Muscle layer of colon (tissue), 2 donors: ENCODE data around the gene CTNND2.

Experiments
- H3K27ac ChIP-seq: one replicate; pipeline ENCODE4 v1.7.0; 2013; ENCODE audit warnings: low read depth, mild to moderate bottlenecking, low read length, moderate library complexity
- H3K27me3 ChIP-seq, 2 donors: one replicate each; pipeline ENCODE4 v1.7.0; 2013; ENCODE audit warnings: low read length in 2 of 2, mild to moderate bottlenecking in 2 of 2; ENCODE audit not compliant: insufficient read depth in 2 of 2, control insufficient read depth in 1 of 2
- H3K36me3 ChIP-seq: one replicate; pipeline ENCODE4 v1.7.0; 2013; ENCODE audit warnings: mild to moderate bottlenecking, low read length; ENCODE audit not compliant: insufficient read depth
- H3K4me1 ChIP-seq: one replicate; pipeline ENCODE4 v1.7.0; 2013; ENCODE audit warnings: mild to moderate bottlenecking, low read length; ENCODE audit not compliant: insufficient read depth
- H3K4me3 ChIP-seq, 2 donors: one replicate each; pipeline ENCODE4 v1.7.0; 2013; ENCODE audit warnings: low read length in 2 of 2, low read depth in 1 of 2, mild to moderate bottlenecking in 1 of 2, moderate library complexity in 1 of 2
- H3K9ac ChIP-seq: one replicate; pipeline ENCODE4 v1.7.0; 2013; ENCODE audit warnings: low read length
- H3K9me3 ChIP-seq: one replicate; pipeline ENCODE4 v1.7.0; 2013; ENCODE audit warnings: mild to moderate bottlenecking, low read length
- donor health status: abdominal sarcoma.
- donor health status: Adenocarcinoma of cecum.

The CTNND2 gene

GRCh38 chr5:11182441-11183080 is 721.7 kb downstream of the CTNND2 start:
- Histone ChIP-seq H3K9ac (no peak overlapping the region), H3K4me1 (no peaks in the 10 kb centered on the region), H3K27ac (no peak overlapping the region), H3K27me3 (no peaks in the 10 kb centered on the region), H3K9me3 (no peaks in the 10 kb centered on the region), H3K4me3 (no peak overlapping the region), H3K36me3 (no peaks in the 10 kb centered on the region)

- no peaks in the 10 kb centered on the region for H3K27me3 ChIP-seq
- no peaks in the 10 kb centered on the region for H3K4me1 ChIP-seq
- H3K27ac ChIP-seq: no peak overlapping the region
- no peaks in the 10 kb centered on the region for H3K9me3 ChIP-seq
- H3K36me3 ChIP-seq: no peaks in the 10 kb centered on the region
- no peak overlapping the region for H3K4me3 ChIP-seq
- H3K9ac ChIP-seq: no peak overlapping the region
Observed at GRCh38 chr5:11181940-11182339, 722.3 kb downstream of the CTNND2 start.

- Histone ChIP-seq H3K9me3 (no peaks in the 10 kb centered on the region), H3K36me3 (no peaks in the 10 kb centered on the region), H3K9ac (no peak overlapping the region), H3K4me3 (no peak overlapping the region), H3K4me1 (no peaks in the 10 kb centered on the region), H3K27ac (no peak overlapping the region), H3K27me3 (no peaks in the 10 kb centered on the region)
Observed at GRCh38 chr5:11180890-11181289, 723.4 kb downstream of the CTNND2 start.

- no peaks in the 10 kb centered on the region for H3K4me1 ChIP-seq
Observed at GRCh38 chr5:11177999-11178711, 726.1 kb downstream of the CTNND2 start.

GRCh38 chr5:11174591-11174990 is 729.7 kb downstream of the CTNND2 start:
- H3K27me3 ChIP-seq: no peaks in the 10 kb centered on the region
- H3K4me1 ChIP-seq: no peaks in the 10 kb centered on the region

More at GRCh38 chr5:11177999-11178711, 726.1 kb downstream of the CTNND2 start:
- Histone ChIP-seq H3K4me3 (no peak overlapping the region), H3K27ac (no peak overlapping the region), H3K27me3 (no peaks in the 10 kb centered on the region), H3K9ac (no peak overlapping the region), H3K9me3 (no peaks in the 10 kb centered on the region), H3K36me3 (no peaks in the 10 kb centered on the region)

GRCh38 chr5:11172484-11172883 is 731.8 kb downstream of the CTNND2 start:
- H3K9ac ChIP-seq: no peak overlapping the region
- no peak overlapping the region for H3K4me3 ChIP-seq
- no peak overlapping the region for H3K27ac ChIP-seq
- no peaks in the 10 kb centered on the region for H3K9me3 ChIP-seq
- H3K27me3 ChIP-seq: no peaks in the 10 kb centered on the region
- H3K4me1 ChIP-seq: no peaks in the 10 kb centered on the region
- H3K36me3 ChIP-seq: no peaks in the 10 kb centered on the region

More at GRCh38 chr5:11174591-11174990, 729.7 kb downstream of the CTNND2 start:
- Histone ChIP-seq H3K36me3 (no peaks in the 10 kb centered on the region), H3K27ac (no peak overlapping the region), H3K4me3 (no peak overlapping the region), H3K9me3 (no peaks in the 10 kb centered on the region), H3K9ac (no peak overlapping the region)

GRCh38 chr5:11171236-11171635 is 733.0 kb downstream of the CTNND2 start:
- H3K36me3 ChIP-seq: no peaks in the 10 kb centered on the region
- H3K4me1 ChIP-seq: no peaks in the 10 kb centered on the region
- H3K4me3 ChIP-seq: no peak overlapping the region
- H3K9ac ChIP-seq: no peak overlapping the region
- no peaks in the 10 kb centered on the region for H3K27me3 ChIP-seq
- no peaks in the 10 kb centered on the region for H3K9me3 ChIP-seq
- no peak overlapping the region for H3K27ac ChIP-seq

- Histone ChIP-seq H3K9ac (no peak overlapping the region), H3K27me3 (no peaks in the 10 kb centered on the region), H3K36me3 (no peaks in the 10 kb centered on the region), H3K9me3 (no peaks in the 10 kb centered on the region), H3K27ac (no peak overlapping the region), H3K4me1 (no peaks in the 10 kb centered on the region), H3K4me3 (no peak overlapping the region)
Observed at GRCh38 chr5:11166923-11167322, 737.3 kb downstream of the CTNND2 start.

- no peak overlapping the region for H3K4me3 ChIP-seq
- H3K9ac ChIP-seq: no peak overlapping the region
- H3K27ac ChIP-seq: no peak overlapping the region
- no peaks in the 10 kb centered on the region for H3K27me3 ChIP-seq
- H3K36me3 ChIP-seq: no peaks in the 10 kb centered on the region
- H3K9me3 ChIP-seq: no peaks in the 10 kb centered on the region
- H3K4me1 ChIP-seq: no peaks in the 10 kb centered on the region
Observed at GRCh38 chr5:11164531-11165294, 739.5 kb downstream of the CTNND2 start.

GRCh38 chr5:11157132-11157531 is 747.1 kb downstream of the CTNND2 start:
- H3K9ac ChIP-seq: no peak overlapping the region
- H3K36me3 ChIP-seq: no peaks in the 10 kb centered on the region
- no peak overlapping the region for H3K4me3 ChIP-seq
- no peak overlapping the region for H3K27ac ChIP-seq
- H3K9me3 ChIP-seq: no peaks in the 10 kb centered on the region
- H3K27me3 ChIP-seq: no peaks in the 10 kb centered on the region
- H3K4me1 ChIP-seq: no peaks in the 10 kb centered on the region

GRCh38 chr5:11153670-11154382 is 750.4 kb downstream of the CTNND2 start:
- no peak overlapping the region for H3K4me3 ChIP-seq
- no peaks in the 10 kb centered on the region for H3K27me3 ChIP-seq
- H3K36me3 ChIP-seq: no peaks in the 10 kb centered on the region
- no peaks in the 10 kb centered on the region for H3K4me1 ChIP-seq
- no peak overlapping the region for H3K27ac ChIP-seq
- no peak overlapping the region for H3K9ac ChIP-seq
- no peaks in the 10 kb centered on the region for H3K9me3 ChIP-seq
